NCI-H226 (cell line): ENCODE results near the gene RAD23B.

Source experiments
- DNase-seq: peaks from one replicate; pipeline ENCODE4 v3.0.0-alpha.2; 2015

Gene RAD23B

DNA sequence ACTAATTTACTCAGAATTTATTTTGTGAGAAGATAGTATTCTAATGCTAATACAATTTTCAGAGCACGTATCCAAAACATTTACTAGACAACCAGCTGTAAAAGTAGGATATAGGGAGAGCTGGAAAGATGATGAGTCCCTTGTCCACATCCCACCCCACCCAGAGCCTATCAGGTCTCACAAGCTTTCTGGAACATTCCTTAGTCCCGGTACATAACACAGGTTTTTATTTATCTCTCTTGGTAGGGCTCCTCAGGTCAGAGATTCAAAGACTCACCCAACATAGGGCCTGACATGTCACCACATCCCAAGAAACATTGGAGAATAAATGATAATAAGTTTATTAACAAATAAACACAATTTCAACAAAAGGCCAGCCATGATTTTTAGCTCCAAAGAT is 13.8 kb upstream of the RAD23B start:
- DNase-seq: no peak

DNA sequence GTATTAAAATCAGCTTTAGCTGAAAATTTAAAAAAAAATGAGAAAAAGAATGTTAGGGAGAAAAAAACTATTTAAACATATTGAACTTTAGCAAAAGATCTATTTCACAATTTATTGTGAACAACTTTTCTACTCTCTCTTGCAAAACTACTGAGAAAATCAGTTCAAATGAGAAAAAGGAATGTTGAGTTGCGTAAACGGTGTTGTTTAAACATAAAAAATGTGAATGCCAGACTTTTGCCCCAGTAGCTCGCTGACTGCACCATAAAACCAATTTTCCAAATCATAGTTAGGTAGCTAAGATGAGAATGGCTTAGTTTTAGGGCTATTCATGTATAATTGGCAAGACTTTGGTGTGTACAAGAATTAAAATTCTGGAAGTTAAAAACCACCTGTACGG is 13.4 kb upstream of the RAD23B start:
- DNase-seq: no peak

DNA sequence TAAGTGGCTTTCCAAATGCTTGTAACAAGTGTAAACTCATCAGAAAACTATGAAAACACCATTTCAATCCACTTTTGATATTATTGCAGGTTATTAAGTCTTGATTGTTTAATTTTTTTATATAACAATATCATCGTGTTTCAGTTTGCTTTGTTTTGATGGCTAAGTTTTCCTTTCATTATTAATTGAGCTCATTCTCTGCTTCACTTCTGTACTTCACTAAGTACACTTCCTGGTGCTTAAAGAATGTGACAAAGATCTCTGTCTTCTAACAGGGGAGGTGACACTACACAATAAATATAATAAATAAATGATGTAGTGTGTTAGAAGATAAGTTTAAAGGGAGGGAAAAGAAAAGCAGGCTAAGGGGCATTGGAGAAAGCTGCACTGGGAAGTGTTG is 13.0 kb upstream of the RAD23B start:
- no peak for DNase-seq

DNA sequence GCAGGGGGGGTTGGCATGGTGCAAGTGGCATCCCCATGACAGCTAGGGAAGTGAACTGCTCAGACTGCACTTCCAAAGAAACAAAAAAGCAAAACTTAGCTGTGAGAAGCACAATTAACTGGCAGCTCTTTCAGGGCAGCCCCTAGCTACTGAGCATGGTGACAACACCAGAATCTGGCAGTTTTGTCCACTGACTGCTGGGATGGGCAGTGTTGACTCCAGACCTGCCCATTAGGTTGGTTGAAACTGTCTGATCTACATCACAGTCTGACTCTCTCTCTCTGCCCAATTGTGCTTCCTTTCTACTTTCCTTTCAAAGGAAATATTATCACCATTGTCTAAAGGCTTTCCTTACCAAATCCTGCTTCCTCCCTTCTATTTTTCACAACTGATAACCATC is 12.5 kb upstream of the RAD23B start:
- DNase-seq: no peak

DNA sequence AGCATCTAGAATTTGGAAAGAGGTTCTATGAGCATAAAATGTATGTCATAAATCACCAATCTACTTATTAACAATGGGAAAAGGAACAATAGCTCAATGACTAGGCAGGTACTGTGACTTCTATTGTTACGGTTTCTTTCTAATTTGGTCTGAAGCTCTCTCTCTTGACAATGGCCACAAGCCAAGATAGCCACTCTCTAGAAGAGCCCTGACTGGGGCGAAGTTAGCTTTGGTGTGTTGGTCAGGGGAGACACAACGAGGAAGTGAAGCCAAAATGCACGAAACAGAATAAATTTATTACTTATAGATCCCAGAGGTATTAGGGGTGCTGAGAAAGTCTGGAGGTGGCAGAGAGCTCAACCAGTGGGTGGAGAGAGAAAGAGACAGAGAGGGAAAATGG is 9.4 kb upstream of the RAD23B start:
- DNase-seq: no peak

DNA sequence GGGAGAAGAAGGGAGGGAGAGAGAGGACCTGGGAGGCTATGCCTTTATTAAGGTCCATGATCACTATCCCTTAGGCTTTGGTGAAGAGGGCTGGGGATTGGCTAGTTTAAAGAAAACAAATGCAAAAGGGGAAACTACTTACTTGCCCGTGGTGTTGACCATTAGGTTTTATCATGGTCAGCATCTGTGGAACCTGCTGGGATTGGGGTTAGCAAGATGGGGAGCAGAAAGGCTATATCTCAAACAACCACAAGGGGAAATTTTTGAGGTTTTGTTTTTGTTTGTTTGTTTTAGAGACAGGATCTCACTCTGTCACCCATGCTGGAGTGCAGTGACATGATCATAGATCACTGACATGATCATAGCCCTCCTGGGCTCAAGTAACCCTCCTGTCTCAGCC is 9.0 kb upstream of the RAD23B start:
- DNase-seq: no peak

DNA sequence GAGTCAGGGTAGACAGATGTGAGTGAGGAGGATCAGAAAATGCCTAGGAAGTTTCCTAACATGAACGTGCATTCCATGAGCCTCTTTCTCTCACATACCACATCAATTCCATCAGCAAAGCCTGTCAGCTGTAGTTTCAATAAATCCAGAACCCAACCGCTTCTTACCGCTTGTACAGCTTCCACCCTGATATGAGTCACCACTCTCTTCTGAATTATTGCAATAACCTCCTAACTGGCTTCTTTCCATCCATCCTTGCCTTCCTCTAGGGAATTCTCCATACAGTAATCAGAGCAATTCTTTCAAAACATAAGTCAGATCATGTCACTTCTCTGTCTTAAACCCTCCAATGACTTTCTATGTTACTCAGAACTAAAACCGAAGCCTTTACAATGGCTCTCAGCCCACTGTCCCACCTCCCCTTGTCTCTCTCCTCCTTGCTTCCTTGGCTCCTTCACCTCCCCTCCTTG is 8.1 kb upstream of the RAD23B start:
- peak; percentile 99 for DNase-seq

DNA sequence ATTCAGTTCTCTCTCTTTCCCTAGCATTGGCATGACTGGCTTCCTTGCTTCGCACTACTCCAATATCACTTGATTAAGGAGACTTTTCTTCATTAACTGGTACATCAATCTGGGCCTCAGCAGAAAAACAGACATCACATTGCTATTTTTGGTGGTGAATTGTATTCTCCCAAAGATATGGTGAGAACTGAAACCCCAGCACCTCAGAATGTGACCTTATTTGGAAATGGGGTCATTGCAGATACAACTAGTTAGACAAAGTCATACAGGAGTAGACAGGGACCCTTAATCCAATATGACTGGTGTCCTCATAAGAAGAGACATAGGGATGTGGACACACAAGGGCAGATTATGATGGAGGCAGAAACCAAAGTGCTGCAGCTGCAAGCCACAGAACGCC is 7.5 kb upstream of the RAD23B start:
- no peak for DNase-seq

DNA sequence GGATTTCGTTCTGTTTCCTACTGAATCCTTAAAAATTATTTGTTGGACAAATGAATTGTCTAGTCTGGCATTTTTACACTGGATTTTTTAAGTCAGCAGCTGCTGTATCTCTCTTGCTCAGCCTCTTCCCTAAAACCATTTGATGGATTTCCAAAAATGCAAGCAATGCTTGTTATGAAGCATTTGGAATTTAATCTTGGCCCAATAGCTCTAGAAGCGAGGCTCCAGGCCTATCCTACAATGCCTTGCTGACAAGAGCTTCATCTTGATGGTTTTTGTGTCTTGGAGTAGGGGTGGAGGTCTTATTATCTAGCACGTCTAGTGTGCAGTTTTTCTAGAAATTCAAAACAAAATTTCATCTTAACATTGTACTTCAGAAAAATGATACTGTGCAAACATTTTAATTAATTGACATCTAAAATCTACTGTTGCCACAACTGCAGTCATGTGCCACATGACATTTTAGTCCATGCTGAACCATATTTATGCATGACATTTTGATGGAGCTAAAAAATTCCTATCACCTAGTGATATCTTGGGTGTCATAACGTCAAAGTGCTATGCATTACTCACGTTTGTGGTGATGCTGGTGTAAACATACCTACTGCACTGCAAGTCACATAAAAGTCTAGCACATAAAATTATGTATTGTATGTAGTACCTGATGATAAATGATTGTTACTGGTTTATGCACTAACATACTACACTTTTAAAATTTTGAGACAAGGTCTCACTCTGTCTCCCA is 5.9 kb upstream of the RAD23B start:
- peak; percentile 72 for DNase-seq

DNA sequence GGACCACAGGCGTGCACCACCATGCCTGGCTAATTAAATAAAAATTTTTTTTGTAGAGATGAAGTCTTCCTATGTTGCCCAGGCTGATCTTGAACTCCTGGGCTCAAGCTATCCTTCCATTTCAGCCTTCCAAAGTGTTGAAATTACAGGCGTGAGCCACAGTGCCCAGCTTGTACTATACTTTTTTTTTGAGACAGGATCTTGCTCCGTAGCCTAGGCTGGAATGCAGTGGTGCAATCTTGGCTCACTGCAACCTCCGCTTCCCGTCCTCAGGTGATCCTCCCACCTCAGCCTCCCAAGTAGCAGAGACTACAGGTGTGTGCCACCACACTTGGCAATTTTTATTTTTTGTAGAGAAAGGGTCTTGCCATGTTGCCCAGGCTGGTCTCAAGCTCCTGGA is 5.3 kb upstream of the RAD23B start:
- no peak for DNase-seq

DNA sequence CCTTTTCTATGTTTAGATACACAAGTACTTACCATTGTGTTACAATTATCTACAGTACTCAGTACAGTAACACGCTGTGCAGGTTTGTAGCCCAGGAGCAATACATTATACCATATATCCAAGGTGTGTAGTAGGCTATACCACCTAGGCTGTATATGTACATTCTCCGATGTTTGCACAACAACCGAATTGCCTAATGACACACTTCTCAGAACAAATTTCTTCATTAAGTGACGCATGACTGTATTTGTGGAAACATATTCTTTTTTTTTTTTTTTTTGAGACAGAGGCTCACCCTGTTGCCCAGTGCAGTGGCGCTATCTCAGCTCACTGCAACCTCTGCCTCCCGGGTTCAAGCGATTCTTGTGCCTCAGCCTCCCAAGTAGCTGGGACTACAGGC is 4.0 kb upstream of the RAD23B start:
- DNase-seq: no peak

DNA sequence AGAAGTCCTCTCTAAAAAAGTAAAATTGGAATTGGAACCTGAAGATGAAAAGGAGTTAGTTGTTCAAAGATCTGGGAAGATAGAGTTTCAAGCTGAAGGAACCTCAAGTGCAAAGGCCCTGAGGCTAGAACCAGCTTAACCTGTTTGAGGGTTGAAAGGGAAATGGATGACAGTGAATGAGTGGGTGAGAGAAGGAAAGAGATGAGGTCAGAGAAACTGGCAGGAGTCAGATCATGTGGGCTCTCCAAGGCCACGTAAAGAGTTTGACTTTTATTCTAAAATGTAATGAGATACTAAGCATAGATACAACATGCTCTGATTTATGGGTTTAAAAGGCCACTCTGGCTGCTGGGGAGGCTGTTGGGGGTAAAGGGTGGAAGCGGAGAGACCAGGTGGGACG is 2.5 kb upstream of the RAD23B start:
- peak; percentile 70 for DNase-seq

DNA sequence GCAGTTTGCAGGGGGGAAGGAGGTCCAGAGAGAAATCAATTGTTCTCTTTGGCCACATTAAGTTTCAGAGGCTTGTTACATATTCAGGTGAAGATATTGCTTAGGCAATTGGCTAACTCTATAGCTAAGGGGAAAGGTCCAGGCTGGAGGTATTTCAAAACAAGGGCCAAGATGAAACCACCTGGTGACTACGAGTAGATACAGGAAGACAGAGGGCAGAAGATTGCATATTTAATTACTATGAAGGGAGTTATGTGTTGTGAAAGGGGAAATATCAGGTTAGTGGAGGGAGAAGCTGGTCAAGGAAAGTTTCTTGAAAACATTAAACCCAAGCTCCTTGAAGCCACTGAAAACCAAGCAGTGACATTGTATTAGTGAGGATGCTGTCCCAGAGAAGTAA is 1.9 kb upstream of the RAD23B start:
- DNase-seq: no peak

DNA sequence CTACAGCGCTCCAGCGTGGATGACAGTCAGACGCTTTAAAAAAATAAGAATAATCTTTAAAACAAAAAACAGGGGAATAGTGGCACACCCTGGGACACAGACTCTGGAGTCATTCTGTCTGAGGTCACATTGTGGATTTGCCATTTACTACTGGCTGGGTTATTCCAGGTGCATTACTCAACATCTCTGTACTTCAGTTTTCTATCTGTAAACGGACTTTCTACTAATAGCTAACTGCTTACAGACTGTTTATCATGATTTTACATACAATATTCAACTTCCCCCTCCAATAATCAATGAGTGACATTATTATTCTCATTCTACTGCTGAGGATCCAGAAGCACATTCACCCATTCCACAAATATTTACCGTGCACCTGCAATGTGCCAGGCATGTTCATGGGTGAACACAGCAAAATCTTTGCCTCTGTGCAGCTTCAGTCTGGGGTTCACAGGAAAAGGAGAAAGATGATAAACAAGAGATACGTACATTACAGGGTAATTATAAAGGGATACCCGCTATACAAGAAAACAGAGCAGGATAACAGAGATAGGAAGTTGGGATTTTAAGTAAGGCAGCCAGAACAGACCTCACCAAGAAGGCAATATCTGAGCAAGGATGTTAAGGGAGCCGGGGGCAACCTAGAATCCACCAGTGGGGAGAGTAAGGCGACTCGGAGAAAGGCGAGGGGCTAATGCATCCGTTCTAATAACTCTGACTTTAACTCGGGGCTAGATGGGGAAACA is 984 bp upstream of the RAD23B start:
- no peak for DNase-seq

DNA sequence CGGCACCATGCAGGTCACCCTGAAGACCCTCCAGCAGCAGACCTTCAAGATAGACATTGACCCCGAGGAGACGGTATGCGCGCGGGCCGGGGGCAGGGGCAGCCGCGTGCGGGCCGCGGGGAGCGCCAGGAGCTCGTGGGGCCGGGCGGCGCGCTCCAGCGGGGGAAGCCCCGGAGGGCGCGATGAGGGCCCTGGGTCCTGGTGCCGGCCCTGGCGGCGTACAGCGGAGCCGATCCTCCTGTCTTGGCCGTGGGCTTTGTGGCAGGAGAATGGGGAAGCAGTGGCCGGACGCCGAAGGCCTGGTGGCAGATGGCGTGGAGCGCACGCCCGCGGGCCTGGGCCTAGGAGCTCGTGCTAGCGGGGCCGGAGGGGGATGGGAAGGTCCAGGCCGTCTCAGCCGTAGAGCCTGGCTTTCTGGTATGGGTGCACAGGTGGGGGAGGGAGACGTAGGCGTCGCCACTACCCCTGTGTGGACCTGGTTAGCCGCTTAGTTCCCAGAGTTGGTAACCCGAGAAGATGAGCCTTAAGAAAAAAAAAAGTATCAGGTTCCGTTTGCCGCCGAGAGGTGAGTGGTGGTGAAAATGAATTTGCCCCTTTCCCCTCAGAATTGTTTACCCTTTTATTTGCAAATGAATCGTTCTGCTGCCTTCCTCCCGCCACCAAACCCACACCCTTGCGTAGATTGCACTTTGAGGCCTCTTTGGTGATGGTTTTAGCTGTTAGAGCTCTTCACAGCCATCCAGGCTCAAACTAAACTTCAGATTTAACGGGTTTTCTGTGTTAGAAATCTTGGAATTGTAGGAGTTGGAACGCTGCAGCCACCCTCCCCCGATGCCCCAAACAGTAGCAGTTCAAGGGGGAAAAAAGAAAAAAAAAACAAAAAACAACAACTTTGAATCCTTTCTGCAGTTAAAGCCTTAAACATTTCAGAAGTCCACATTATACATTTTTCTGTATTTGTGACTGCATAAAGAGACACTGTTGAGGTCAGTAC is 841 bp downstream of the RAD23B start:
- DNase-seq: peak; percentile 74

DNA sequence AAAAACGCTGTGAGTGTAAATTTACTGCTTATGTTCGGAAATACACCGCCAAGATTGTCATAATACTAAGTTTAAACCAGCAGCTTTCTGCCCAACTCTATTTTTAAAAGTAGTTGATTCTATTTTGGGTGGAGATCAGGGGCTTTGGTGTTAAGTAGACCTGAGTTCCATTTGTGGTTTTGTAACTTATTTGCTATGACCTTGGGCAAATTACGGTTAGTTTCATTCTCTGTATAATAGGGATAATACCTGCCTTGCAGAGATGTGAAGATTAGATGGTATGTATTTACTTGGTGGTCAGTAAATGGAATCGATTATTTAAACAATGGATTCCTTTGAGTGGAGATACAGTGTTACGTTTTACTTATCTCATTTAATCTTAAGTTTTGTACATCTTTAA is 1.6 kb downstream of the RAD23B start:
- no peak for DNase-seq

DNA sequence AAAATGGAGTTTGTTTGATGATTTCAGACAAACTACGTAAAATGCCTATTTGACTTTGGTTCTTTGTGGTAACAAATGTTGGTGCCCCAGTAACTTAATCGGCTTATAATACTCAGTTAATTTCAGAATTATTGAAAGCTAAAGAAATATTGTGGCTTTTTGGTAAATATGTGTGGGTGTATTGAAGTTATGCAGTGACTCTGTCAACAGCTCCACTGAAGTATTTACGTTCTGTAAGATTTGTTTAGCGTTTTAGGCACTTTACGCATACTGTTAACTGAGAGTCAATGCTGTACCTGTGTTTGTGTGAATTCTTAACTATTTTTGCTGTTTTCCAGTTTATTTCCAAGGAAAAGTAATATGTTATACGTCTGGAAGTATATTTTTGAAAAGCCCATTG is 2.2 kb downstream of the RAD23B start:
- DNase-seq: no peak

DNA sequence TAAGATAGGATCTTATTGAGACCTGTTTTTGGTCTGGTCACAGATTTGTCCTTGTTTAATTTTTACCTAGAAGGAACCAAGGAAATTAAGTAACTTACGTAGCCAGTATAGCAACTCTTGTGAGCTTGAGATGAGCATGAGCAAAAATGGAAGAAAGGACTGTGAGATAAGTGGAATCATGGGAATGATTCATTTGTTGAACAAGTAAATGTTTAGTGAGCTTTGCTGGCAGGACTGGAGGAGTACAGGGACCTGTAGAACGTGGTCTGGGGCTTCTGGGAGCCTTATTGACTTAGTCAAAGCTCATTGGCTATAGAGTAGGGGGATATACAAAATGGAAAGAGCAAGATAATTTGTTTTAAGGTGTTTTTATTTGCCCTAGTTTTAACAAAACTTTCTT is 3.0 kb downstream of the RAD23B start:
- DNase-seq: no peak

DNA sequence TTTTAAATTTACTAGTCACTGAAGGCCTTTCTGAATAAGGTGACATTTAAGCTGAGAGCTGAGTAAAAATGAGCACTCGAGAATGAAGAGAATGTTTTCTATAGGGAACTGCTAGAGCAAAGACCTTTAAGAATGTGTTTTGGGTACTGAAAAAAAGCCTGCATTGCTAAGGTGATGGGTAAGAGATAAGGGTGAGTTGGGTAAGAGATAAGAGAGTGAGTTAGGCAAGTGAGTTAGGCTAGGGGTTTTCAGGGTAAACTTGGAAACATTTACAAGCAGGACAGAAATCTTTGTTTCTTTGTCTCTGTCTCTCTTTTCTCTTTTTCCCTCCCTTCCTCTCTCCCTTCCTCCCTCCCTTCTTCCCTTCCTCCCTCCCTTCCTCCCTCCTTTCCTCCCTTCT is 5.6 kb downstream of the RAD23B start:
- DNase-seq: peak; percentile 69

DNA sequence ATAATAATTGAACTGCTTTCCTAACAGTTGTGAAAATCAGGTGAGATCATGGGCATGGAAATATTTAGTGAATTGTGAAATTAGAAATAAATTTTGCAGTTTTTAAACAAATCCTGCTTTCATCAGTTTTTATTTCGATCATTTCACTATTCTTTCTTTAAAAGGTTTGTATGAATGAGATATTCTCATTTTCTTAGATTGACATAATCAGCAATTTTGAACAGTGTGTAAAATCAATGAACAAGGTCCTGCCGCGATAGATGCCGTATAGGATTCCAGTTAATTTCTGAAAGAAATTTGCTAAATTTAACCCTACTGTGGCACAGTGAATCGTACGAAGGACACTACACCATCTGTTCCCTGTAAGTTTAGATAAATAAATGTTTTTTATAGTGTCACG is 7.5 kb downstream of the RAD23B start:
- DNase-seq: no peak

DNA sequence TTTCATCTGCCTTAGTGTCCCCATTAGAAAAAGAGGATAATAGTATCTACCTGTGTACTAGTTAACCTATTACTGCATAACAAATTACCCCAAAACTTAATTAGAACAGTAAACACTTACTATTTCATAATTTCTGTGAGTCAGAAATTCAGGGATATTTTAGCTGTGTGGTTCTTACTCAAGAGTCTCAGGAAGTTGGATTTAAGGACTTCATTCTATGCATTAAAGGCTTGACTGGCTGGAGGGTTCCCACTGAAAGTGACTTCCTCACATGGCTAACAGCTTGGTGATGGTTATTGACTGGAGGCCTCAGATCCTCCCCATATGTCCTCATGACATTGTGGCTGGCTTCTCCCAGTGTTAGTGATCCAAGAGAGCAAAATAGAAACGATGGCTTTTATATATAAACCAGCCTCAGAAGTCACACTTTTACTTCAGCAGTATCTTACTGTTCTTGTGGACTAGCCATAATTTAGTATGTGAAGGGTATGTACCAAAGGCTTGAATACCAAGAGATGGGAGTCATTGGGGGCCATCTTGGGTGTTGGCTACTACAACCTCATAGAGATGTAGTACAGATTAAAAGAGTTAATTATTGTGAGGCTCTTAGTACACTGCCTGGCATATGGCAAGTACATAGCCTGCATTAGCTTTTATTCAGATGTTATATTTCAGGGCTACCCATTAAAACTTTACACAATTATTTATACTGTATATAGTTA is 9.9 kb downstream of the RAD23B start:
- DNase-seq: no peak

DNA sequence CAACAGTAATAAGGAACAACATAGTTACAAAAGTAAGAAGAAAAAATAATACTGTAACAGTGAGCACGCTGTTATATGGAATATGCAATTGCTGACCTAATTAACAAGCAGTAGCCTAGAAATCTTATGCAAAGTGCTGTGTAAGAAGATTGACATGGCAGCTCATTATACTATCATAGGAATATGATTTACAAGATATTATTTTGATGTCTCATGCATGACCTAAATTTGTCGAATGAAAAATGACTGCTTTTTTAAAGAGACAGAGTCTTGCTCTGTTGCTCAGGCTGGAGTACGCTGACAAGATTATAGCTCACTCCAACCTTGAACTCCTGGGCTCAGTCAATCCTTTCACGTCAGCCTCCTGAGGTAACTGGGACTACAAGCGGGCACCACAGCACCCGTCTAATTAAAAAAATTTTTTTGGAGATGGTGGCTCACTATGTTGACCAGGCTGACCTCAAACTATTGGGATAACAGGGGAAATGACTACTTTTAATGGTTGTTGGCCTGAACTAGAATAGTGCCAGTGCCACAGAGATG is 10.5 kb downstream of the RAD23B start:
- DNase-seq: no peak
